Measurements from ENCODE around the gene CAPN2.

DNA sequence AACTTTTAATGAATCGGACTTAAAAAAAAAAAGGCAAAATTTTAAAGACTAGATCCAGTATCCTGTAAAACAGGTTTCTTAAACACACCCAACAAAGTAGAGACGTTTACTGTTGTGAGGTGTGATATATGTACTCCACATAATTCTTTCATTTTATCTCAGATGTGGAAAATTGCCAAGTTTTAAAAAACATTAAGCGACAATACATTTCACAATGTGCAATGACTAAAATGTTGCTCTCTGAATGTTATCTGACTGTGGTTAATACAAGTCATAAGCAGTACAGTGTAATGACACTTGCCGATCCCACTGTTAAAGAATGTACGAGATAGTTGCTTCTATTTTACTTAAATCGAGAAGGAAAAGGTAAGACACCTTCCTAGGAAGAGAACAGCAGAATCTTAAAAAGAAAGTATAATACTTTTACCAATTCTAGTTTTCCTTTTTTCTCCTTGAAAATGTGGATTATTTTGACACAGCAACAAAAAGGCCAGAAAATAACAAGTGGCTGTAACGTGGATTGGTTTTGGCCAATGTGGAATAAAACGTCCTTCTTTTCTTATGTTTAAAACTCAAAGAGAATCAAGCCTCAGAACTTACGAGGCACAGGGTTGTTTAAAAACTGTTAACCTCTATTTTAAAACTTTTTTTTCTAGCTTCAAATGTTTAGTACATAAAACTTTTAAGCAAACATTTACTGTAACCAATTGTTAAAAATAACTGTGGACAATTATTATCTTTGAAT is 82.0 kb downstream of the CAPN2 start:
- TF ChIP-seq, protein P1, sequence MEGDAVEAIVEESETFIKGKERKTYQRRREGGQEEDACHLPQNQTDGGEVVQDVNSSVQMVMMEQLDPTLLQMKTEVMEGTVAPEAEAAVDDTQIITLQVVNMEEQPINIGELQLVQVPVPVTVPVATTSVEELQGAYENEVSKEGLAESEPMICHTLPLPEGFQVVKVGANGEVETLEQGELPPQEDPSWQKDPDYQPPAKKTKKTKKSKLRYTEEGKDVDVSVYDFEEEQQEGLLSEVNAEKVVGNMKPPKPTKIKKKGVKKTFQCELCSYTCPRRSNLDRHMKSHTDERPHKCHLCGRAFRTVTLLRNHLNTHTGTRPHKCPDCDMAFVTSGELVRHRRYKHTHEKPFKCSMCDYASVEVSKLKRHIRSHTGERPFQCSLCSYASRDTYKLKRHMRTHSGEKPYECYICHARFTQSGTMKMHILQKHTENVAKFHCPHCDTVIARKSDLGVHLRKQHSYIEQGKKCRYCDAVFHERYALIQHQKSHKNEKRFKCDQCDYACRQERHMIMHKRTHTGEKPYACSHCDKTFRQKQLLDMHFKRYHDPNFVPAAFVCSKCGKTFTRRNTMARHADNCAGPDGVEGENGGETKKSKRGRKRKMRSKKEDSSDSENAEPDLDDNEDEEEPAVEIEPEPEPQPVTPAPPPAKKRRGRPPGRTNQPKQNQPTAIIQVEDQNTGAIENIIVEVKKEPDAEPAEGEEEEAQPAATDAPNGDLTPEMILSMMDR (IDR thresholded peaks at IDR 0.05) = no peak
- TF ChIP-seq POLR2A (IDR thresholded peaks at IDR 0.05) = no peak

Data from Peyer's patch (tissue), 4 donors.